SH-SY5Y (cell line): ENCODE results near the gene CBX4.

Experiments used
- GATA2 ChIP-seq: IDR thresholded peaks from 2 replicates; pipeline ENCODE4 v1.6.1; 2011; ENCODE audit warnings: mild to moderate bottlenecking, low read depth, low read length
- GATA3 ChIP-seq: IDR thresholded peaks from 2 replicates; pipeline ENCODE4 v1.6.1; 2011; ENCODE audit warnings: low read depth, mild to moderate bottlenecking, low read length, moderate library complexity

DNA sequence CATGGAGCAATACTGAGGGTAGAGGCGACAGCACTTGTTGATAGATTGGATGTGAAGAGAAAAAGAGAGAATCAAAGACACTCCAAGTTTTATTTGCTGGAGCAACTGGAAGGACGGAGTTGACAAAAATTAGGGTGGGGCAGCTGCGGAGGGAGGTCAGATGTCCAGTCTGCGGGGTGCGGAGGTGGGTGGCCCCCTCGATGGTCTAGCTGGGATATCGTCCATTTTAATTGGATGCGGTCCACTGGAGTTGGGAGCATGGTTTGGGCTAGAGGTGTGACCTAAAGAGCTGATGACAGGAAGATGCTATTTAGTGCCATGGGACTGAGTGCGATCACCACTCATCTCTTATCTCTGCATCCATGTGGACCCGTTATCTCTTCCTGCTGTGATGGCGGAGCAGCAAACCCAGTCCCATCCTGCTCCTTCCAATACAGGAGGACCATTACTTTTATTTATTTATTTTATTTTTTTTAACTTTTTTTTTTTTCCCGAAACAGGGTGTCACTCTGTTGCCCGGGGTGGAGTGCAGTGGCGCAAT lies 48.3 kb upstream of the CBX4 start:
- peak; percentile 26; the same call in 1 of the 2 replicates for TF ChIP-seq GATA2
- TF ChIP-seq GATA3: no peak
